GM21576 (cell line): ENCODE results near the gene STYXL2.

Source experiments
- ATAC-seq: cut with Tn5 transposase; IDR thresholded peaks from one replicate; pipeline ENCODE4 v1.9.1; 2021; ENCODE audit warnings: mild to moderate bottlenecking, moderate library complexity; ENCODE audit not compliant: unreplicated experiment

STYXL2 gene

GRCh38 chr1:167093846-167094516, at the start of gene STYXL2:
TSS of gene STYXL2 (plus strand) at chr1:167094075. CDS start at chr1:167094850, 775 bp downstream.
- ATAC-seq: no peak

GRCh38 chr1:167051907-167052306, 42.0 kb upstream of the STYXL2 start:
- no peak for ATAC-seq

DNA sequence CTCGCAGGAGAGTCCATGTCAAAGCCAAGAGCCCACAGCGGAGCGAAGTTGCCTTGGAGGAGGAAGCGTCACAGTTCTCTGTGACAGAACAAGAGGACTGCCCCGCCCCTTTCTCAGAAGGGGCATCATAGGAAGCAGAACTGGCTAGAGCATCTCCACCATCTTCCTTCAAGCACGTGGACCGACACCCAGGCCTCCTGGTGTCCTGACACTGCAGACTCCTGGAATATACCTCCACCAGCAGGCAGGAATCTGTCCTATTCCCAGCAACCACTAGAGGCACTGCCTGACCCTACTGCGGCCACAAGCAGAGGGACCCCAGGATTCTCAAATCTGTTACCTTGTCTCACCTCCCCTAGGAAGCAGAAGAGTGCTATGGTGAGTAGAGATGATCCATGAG, 41.5 kb upstream of the STYXL2 start:
- no peak for ATAC-seq

- no peak for ATAC-seq
These were observed 39.3 kb upstream of the STYXL2 start for GRCh38 chr1:167054531-167054930.

GRCh38 chr1:167054946-167055630, 38.8 kb upstream of the STYXL2 start:
- ATAC-seq: no peak

GRCh38 chr1:167056529-167057231, 37.2 kb upstream of the STYXL2 start:
- ATAC-seq: no peak

DNA sequence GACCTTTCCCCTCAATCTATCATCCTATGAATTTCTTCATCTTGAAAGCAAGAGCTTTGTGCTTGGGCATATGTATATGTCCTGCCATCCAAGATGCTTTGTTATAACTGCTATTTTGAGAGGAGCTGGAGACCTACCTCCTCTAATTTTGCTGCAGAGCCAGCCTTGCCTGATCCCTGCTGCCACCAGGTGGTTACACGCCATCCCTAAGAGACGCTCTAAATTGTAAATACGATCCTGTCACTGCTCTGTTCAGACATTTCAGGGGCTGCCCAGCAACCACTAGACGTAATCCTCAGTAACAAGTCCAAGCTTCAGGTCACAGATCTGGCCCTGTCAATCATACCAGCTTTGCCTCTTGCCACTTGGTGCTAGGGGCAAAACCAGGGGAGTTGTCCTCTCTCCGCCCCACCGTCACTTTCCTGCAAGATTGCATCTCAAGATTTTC, 36.6 kb upstream of the STYXL2 start:
- ATAC-seq: peak; percentile 52

- no peak for ATAC-seq
These were observed 34.6 kb upstream of the STYXL2 start for GRCh38 chr1:167059045-167059808.

DNA sequence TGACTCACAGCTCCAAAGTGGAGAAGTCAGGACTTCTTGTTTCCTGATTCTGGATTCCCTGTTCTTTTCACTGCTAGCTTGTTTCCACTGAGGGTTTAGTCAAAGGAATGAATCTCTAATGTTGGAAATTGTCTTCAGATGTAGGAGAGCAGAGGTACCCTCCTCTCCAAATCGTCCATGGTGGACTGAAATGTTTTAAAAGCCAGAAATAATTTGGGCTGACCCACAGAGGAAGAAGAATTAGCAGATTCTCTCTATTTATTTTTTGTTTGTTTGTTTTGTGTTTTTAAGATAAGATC, 34.1 kb upstream of the STYXL2 start:
- ATAC-seq: no peak

- ATAC-seq: no peak
These were observed 33.5 kb upstream of the STYXL2 start for GRCh38 chr1:167060141-167061072.

GRCh38 chr1:167061073-167061464, 32.8 kb upstream of the STYXL2 start:
- ATAC-seq: no peak

GRCh38 chr1:167064621-167065020, 29.3 kb upstream of the STYXL2 start:
- no peak for ATAC-seq

DNA sequence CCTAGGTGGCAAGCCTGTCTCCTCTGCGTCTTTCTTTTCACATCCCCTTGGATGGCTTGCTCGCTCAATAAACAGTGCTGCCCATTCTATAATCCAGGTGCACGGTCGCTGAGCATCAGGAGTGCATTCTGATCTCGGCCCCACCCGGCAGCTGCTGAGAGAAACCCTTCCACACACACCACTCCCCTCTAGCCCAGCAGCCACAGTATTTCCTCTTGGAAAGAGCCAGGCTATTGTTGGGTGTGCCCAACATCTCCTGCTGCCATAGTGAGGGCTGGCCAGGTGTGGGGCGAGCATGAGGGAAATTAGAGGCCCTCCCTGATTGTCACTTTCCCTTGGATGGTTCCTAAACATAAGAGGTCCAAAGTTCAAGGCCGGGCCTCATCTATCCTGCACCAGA, 28.4 kb upstream of the STYXL2 start:
- no peak for ATAC-seq

- peak; percentile 76 for ATAC-seq
These were observed 27.3 kb upstream of the STYXL2 start for GRCh38 chr1:167066333-167067122.

GRCh38 chr1:167067904-167068303, 26.0 kb upstream of the STYXL2 start:
- ATAC-seq: no peak

- ATAC-seq: no peak
These were observed 25.1 kb upstream of the STYXL2 start for GRCh38 chr1:167068761-167069160.

- ATAC-seq: no peak
These were observed 22.6 kb upstream of the STYXL2 start for GRCh38 chr1:167071286-167071685.

DNA sequence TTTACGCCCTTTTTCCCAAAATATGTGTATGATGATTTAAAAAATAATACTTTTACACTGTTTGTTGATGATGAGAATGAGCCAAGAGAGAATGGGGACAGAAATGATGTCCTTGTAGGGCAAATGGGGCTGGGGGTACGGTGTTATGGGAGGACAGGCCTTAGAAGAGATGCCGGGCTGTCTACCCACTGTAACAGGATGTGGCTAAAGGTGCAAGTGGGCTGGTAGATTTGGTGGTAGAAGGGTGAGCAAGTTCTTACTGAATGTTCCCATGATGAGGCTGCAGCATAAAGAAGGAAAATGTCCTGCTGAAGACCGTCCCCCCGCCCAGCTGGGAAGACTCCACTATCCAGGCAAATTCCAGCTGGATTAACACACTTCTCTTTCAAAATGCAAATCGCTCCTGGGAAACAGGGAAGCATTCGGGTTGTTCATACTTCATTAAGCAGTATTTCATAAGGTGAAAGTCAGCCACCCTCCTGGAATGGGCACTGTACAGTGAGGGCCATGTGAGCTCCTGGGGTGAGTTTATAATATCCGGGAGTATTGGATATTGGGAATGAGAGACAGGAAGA, 17.7 kb upstream of the STYXL2 start:
- ATAC-seq: no peak
